GM19397 (cell line): ENCODE measurements around the gene ADAMTS18.

ENCODE experiments used
- ATAC-seq: cut with Tn5 transposase; IDR thresholded peaks from one replicate; pipeline ENCODE4 v1.9.1; 2021; ENCODE audit warnings: mild to moderate bottlenecking, moderate library complexity; ENCODE audit not compliant: unreplicated experiment

ADAMTS18 gene

DNA sequence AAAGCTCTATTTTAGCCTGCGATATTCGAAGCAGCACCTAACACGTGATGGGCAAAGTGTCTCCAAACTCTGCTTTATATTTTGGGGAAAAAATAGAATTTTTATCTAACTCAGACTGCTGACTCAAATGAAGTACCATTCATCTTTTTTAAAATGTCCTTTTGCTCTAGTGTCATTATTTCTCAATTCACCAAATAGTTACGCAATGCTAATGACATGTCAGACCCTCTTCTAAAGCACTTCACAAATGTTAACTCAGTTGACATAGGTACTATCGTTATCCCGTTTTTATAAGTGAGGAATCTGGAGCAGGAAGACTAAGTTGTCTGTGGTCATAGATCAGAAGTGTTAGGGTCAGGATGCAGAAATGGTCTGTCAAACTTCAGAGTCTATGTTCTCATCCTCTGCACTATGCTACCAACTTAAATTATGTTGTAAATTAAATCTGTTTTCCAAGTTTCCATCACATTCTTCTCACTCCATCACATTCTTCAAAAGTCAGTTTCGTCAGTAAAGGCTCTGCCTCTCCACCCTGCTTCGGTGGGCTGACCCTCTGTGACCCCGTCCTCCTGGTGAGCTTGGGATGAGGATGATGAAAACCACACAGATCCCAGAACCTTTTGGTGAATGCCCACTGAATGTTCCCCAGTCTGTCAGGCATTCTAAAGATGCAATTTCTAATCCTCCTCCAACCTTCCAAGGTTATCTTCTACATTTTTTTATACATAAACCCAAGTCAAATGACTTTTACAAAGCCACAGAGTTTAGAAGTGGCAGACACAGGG, 102.8 kb downstream of the ADAMTS18 start:
- ATAC-seq, result no peak

DNA sequence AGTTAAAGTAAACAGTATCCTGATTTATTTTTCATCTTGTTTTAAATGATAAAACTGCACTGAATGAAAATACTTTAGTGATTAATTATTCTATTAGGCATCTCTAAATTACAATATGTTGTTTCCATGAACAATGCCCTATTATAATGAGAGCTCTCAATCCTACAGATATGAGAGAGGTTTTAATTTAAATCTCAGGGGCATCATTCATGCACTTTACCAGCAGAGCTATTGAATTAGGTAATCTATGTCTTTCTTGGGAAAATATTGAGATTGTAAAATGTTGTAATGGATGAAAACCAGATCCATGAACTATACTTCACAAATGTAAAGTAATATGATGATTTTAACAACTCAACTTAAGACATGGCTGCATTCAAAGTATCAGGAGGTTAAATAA, 103.8 kb downstream of the ADAMTS18 start:
- no peak for ATAC-seq

DNA sequence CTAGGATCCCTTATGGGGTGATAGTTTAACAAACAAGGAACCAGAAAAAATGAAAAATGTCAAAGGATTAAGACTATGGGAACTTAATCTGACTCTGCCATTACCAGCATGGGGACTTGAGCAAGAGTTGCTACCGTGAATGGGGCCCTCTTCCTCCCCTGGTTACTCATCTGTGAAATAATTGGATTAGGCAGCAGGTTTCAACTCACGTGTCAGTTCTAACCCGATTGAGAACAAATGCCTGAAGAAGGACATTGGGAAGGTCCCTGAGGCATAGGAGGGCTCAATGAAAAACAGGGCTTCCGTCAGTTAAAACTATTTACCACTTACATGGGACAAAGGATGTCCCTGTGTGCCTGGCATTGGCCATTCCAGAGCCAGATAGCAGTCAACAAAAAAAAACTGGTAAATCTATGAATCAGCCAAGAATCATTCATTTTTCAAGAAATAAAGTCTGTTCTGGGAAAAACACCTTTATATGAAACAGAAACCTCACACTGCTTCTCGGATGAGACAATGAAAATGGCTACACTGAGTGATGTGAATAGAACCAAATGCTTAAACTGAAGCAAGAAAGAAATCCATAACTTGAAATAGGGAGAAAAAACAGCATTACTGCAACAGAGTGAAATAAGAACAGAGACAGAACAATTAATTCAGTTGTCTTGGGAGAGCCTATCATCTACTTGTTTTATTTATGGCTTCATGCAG, 104.3 kb downstream of the ADAMTS18 start:
- no peak for ATAC-seq

DNA sequence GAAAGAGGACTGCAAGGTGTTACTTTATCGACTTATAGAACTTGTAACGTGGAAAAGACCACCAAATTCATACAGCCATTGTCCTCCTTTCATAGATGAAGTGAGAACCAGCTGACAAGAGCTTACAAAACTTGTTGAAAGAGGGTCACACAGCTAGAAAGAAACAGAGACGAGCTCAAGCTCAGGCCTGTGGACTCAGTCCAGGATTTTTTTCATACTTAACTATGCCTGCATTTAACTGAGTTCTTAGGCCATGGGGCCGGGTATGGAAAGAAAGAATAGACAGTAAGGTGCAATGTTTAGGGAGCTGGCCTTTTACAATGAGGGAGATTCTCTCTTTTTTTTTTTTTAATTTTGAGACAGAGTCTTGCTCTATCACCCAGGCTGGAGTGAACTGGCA, 106.1 kb downstream of the ADAMTS18 start:
- ATAC-seq, result no peak

DNA sequence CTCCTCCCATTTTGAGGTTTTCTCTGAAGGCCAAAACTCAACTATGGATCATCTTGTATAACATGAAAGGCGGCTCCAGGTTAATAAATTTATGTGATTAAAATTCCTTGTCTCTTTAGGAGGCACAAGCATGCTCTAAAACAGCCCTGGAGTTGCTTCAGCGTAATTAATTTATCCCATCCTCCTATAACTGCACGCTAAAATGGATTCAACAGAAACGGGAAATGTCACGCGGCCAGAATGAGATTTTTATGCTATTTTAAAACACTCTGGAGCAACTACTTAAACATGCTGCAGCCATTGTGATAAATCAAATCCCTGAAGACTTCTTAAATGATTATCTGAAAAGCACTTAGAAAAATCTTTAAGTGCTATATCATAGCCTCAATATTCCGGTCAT, 106.6 kb downstream of the ADAMTS18 start:
- no peak for ATAC-seq

DNA sequence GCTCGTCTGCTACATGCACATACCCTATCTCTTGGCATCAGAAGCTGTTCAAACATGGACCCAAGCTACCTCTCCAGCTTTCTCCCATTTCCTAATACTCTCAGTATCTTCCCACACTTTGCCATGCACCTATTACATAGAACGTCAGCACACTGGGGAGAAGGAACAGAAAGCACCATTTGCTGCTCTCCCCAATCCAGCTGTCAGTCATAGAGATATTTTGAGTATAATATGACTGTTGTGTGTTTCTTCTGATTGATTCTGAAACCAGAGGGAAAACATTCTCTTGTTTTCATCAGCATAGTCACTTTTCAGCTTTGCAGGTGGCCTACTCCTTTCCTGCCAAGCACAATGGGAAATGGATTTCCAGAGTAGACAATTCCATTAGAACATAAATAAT, 107.1 kb downstream of the ADAMTS18 start:
- no peak for ATAC-seq

DNA sequence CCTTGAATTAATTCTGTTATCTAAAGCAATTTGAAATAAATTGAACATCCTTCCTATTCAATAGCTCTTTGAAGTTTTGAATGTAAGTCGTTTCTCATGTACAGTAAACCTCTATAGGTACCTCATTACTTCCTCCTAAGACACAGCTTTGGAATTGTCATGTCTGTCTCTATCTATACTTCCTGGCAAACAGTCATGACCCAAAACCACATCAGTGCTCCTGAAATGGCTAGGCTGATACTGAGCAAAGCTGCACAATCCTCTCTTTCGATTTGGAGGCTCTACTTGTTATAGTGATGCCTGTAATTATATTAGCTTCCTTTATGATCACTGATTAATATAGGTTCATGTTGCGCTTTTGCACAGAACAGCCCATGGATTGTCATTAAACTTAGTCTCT, 110.1 kb downstream of the ADAMTS18 start:
- ATAC-seq, result no peak

DNA sequence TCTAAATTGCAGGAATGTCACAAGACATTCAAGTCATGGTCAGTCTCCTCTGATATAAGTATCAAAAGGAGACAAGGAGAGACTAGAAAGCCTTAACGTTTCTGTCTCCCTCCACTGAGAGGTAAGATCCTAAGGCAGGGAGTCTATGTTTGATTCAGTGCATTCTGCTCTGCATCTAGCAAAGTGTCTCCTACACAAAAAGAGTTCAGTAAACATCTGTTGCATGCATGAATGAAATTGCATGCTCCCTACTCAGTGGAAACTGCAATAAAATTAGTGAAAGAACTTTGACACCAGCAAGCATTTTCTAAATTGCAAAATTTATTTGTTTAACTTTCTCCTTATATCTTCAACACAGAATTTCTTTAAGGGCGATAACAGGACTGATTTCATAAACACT, 111.1 kb downstream of the ADAMTS18 start:
- ATAC-seq, result no peak

DNA sequence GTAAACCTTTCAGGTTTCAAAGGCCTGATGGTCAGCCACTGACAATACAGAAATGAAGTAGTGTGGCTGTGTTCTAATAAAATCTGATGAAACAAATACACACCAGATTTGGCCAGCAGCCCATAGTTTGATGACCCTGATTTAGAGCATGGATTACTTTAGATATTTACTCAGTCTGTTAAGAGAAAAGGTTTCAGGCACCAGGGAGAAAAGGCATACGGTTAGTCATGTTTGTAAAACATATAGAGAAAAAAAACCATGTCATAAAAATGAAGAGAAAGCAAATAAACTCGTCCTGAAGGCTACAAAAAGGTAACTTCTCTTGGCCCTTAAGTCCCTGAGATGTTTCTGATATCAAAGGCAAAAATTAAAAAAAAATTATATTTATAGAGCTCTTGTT, 112.1 kb downstream of the ADAMTS18 start:
- no peak for ATAC-seq

DNA sequence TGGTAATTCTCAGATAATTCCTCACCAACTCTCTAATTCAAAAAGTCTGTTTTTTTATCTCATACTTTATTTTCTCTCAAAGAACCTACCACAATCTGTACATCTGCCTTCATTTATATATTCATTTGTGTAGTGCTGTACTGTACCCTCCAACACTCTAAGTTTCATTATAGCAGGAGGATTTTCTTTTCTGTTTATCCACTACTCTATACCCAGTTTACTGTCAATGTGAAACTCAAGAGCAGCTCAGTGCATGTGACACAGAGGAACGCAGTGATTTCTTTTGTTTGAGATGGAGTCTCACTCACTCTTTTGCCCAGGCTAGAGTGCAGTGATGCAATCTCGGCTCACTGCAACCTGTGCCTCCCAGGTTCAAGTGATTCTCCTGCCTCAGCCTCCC, 117.8 kb downstream of the ADAMTS18 start:
- no peak for ATAC-seq

DNA sequence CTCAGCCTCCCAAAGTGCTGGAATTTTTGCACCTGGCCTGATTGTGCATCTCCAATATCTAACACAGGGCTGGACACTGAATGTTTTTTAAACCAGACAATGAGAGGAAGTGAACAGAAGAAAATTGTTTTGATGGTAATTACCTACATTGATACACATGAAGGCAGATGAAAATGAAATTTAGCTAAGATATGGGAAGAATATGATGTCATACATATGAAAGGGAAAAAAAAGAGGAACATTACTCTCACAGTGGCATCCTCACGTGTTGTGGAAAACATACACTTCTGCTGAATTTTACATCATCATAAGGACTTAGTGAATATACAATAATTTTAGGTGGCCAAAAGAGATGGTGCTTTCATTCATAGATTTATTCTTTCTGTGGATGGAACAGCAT, 124.0 kb downstream of the ADAMTS18 start:
- no peak for ATAC-seq

DNA sequence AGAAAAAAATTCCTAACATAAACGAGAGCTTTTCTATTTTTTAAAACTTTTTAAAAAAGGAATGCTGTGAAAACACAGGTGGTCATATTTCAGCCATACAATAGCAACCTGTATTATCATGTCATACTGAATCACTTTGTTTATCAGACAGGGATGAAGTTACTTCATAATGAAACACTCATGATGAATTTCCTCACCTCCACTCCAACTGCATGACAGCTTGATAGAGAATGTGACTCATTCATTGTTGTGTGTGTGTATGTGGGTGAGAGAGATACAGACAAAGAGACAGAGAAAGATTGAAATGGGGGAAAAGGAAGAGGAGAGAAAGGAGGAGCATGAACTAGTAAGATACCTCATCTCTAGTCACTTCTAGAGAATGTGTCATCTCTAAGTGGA, 126.7 kb downstream of the ADAMTS18 start:
- no peak for ATAC-seq

DNA sequence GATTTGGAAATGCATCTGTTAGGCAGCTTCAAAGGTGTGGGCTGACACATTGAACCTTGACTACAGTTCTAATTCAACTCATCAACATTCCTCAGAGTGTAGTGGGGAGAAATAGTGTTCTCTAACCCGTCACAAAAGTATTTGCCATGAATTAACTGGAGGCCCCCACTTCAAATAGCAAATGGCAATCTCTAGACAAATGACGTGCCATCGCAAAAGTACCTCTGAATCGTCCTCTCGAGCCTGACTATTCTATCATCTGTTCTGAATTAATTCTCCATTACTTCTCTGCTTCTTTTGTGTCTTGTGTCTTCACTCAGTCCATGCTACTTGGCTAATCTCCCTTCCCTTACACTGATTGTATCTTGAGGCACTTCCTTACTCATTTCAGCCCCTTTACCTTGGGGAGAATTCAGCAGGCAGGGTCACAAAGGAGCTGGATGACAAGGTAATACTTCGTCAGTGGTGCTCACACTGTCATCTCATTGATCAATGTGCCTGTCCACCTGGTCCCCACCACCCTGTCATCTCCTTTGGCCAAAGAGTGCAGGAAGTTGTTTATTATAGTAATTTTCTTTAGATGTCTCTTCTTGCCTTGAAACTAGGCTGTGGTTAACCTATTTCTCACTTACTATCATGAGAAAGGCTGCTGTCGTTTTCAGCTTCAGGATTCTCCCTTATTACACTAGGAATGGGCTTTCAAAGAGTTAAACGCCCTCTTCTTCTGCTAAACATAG, 127.2 kb downstream of the ADAMTS18 start:
- ATAC-seq, result no peak

DNA sequence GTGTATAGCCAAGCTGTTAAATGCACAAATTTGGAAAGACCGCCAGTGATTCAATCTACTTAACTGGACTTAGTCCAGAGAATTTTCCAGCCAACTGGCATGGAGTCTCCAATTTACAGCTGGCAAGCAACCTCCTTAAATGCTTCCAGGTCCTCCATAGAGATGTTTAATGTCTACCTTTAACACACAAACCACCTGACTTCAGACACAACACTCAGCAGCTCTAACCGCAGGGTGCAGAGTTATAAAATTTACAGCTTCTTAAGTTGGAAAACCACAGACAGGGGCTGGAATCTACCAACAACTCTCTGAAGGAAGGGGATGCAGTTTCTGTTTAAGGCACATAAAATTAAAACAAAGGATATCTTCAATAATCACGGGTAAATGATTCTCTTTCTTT, 128.8 kb downstream of the ADAMTS18 start:
- no peak for ATAC-seq

DNA sequence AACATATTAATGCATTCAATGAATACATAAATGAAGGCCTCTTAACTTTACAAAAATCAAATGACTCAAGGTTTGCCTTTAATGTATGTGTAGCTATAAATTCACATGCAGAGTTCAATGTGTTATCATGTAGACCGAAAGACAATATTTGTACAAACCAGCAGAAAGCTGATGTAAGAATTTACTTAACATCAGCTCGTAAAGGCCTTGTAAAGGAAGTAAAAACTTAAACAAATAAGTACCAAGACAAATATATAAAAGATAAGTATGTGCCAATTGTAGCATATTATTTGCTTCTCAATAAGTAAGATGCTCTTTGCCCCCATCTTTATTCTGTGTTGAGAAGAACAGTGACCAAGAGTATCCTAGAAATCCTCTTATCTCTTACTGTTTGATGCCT, 130.0 kb downstream of the ADAMTS18 start:
- ATAC-seq, result no peak

DNA sequence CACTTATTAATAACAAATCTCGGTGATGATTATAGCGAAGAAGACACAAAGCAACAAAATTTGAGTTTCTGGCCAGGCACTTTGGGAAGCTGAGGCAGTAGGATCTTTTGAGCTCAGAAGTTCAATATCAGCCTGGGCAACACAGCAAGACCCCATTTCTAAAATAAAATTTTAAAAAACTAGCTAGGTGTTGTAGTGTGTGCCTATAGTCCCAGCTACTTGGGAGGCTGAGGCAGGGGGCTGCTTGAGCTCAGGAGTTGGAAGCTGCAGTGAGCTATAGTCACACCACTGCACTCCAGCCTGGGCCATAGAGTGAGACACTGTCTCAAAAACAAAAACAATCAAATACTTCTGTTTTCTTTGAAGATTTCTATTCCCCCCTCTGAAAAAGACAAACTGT, 130.7 kb downstream of the ADAMTS18 start:
- no peak for ATAC-seq

DNA sequence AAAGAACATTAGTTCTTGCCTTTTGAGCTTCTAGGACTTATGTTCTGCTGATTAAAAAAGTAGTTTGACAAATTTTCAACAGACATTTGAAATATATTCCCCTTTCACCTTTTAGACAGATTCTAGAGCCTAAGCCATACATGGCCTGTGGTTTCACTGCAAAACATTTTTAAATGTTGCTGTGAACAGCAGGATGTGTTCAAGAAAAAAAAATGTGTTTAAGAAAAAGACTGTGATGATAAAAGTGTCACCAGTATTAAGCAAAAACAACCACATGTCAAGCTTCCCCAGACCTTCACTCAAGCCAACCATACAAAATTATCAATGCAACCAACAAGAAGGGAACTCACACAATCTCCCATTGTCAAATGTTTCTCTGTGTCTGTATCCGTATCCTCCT, 132.2 kb downstream of the ADAMTS18 start:
- no peak for ATAC-seq

DNA sequence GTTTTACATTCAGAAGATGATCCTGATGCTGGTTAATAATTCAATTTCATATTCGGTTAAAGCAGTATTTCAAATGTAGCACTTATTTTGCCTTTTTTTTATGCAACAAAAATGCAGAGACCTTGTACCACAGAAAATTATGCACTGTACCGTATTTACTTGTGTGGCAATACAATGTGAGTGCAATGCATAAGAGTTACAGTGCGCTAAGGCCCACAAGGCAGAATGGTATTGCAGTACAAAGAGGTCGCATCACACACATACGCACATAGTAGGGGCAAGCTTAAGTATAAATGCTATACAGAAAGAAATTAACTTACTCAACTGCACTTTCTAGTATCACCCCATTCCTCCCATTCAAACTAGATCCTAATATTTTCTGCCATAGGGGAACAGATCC, 132.6 kb downstream of the ADAMTS18 start:
- no peak for ATAC-seq

DNA sequence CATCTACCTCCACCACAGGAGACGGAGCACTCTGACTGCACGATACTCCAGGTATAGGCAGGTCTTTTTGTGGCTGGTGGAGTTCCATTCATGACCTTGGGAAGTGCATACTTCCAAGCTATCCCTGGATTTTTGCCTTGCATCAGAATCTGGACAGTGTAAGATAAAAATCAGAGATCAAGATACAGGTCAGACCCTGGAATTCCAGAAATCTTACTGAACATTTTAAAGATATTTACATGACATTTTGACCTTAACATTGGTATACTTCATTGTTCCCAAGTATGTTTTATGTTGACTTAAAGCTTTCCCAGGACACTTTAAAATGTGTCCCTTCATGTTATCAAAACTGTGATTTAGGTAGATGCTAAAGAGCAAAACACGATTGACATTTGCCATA, 134.6 kb downstream of the ADAMTS18 start:
- no peak for ATAC-seq

DNA sequence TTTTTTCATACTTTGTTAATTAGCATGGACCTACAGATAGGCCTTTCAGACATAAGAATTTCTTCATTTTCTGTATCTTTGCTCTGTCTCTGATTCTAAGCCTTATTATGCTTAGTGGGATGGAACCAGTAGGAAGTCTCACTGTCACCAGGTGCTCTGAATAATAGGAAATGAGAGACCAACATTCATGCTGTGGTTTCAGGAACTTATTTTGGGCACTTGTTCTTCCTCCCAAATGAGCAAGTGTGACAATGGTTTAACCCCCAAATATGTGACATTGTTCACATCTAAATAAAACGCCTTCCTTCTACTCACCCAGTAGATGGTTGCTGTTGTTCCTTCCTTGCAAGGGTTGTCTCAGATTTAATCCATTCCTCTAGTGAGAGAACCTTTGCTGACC, 135.4 kb downstream of the ADAMTS18 start:
- no peak for ATAC-seq

DNA sequence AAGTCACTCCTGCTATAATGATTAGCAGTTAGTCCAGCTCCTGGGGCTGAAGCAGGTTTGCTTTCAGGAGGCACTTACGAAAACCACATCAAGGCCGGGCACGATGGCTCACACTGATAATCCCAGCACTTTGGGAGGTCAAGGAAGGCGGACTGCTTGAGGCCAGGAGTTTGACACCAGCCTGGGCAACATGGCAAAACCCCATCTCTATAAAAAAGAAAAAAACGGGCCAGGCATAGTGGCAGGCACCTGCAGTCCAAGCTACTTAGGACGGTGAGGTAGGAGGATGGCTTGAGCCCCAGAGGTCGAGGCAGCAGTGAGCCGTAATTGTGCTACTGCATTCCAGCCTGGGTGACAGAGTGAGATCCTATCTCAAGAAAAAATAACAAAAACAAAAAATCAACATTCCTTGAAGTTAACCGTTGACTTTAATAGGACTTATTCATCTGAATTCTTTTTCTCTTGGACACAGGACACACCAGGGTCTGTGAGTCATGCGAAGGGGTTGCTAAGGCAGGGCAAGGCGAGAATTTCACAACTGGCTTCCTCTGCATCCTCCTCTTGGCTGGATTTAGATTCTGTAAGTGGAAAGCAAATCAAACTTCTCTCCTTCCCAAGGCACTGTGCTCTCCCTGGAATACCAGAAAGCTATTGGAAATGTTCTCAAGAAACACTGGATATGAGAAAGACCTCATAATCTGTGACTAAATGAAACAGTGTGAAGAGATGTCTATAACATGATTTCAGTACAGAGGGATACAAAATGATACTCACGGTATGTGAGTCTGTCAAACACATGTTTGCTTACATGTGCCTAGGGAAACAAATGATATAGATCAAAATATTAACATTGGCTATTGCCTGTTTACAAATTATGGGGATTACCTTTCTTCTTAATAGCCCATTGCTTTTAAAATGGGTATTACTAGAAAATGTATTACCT, 136.1 kb downstream of the ADAMTS18 start:
- ATAC-seq, result no peak
